Caco-2 (cell line): ENCODE measurements around the gene ZSWIM5. TPM values are rescaled to one million over a fixed set of nuclear protein-coding genes. Genes with fewer than 3 reads are reported as not detected.
A peak's percentile ranks its signal among the peaks of the same experiment; 100 is the strongest.
"Not testable (repeated sequence)": the region's sequence is repeated elsewhere in the genome, so short reads cannot be mapped to it uniquely, and the experiment has no call there.

Source experiments
- BruUV-seq: library from RNA; stranded (reverse); fragments of 400-500 nt; replicated peaks from 2 replicates; lab custom pipeline; 2021; lab: Mats Ljungman, UMichigan
- CTCF ChIA-PET: fragments of 300-600 bp; sonication (Branson Sonifier 250); formaldehyde crosslinking; loops from one replicate; lab custom pipeline; 2022; ENCODE audit warnings: antibody characterized with exemption; lab: Charles Lee
- POLR2A ChIA-PET: fragments of 300-600 bp; sonication (Branson Sonifier 250); formaldehyde crosslinking; loops from one replicate; lab custom pipeline; 2022; ENCODE audit warnings: antibody characterized with exemption; lab: Charles Lee
- DNase-seq, 2 experiments: peaks; one replicate each; pipeline versions ENCODE4 v3.0.0 to v3.0.0-alpha.2; 2020 to 2022
- H3K27me3 ChIP-seq: replicated peaks from 2 replicates; pipeline ENCODE4 v1.6.0; 2011; ENCODE audit warnings: low read length; ENCODE audit not compliant: control insufficient read depth, insufficient read depth
- H3K36me3 ChIP-seq: 2 replicates; pipeline ENCODE4 v1.5.1; 2011; ENCODE audit warnings: low read length; ENCODE audit not compliant: control insufficient read depth, insufficient read depth
- H3K4me1 ChIP-seq: fragments of 250-450 bp; sonication (Bioruptor Pico); 2 replicates; pipeline ENCODE4 v1.5.1; 2020; ENCODE audit warnings: mild to moderate bottlenecking
- H3K4me3 ChIP-seq: 2 replicates; pipeline ENCODE4 v1.5.1; 2011; ENCODE audit warnings: low read depth, mild to moderate bottlenecking, control low read depth, low read length
- H3K9me3 ChIP-seq: fragments of 250-450 bp; sonication (Bioruptor Pico); 2 replicates; pipeline ENCODE4 v1.5.1; 2020; ENCODE audit warnings: mild to moderate bottlenecking, moderate library complexity
- H3K27ac Mint-ChIP-seq: one replicate; pipeline ENCODE4 v1.8.0; 2022; ENCODE audit warnings: mixed read lengths; ENCODE audit not compliant: unreplicated experiment
- H3K27me3 Mint-ChIP-seq: one replicate; pipeline ENCODE4 v1.8.0; 2022; ENCODE audit warnings: mixed read lengths; ENCODE audit not compliant: insufficient read depth, unreplicated experiment
- H3K36me3 Mint-ChIP-seq: one replicate; pipeline ENCODE4 v1.8.0; 2022; ENCODE audit warnings: mild to moderate bottlenecking, mixed read lengths; ENCODE audit not compliant: insufficient read depth, unreplicated experiment
- H3K4me1 Mint-ChIP-seq: one replicate; pipeline ENCODE4 v1.8.0; 2022; ENCODE audit warnings: low read depth, mixed read lengths; ENCODE audit not compliant: unreplicated experiment
- H3K4me3 Mint-ChIP-seq: one replicate; pipeline ENCODE4 v1.8.0; 2022; ENCODE audit warnings: mild to moderate bottlenecking, moderate library complexity, mixed read lengths; ENCODE audit not compliant: unreplicated experiment
- H3K9me3 Mint-ChIP-seq: one replicate; pipeline ENCODE4 v1.8.0; 2022; ENCODE audit warnings: mixed read lengths; ENCODE audit not compliant: unreplicated experiment
- CTCF ChIP-seq, 2 experiments: fragments of 200-600 bp in 1 of 2; IDR thresholded peaks; 1 replicate in 1 of 2; 2 replicates in 1 of 2; pipeline versions ENCODE4 v1.5.1 to v1.8.0; 2011 to 2022; ENCODE audit warnings: antibody characterized with exemption in 1 of 2, control low read depth in 1 of 2, inconsistent platforms in 1 of 2, low read depth in 1 of 2, low read length in 1 of 2, mild to moderate bottlenecking in 1 of 2, moderate library complexity in 1 of 2; ENCODE audit not compliant: insufficient read depth in 1 of 2, severe bottlenecking in 1 of 2, unreplicated experiment in 1 of 2
- intact Hi-C: fragments of 100-400 bp; cut with micrococcal nuclease; formaldehyde crosslinking; loops from one replicate; pipeline ENCODE4 v1.10.0; 2022; ENCODE audit not compliant: unreplicated experiment
- total RNA-seq: library from RNA; stranded (reverse); gene quantifications from 2 replicates; pipeline ENCODE4 v1.2.3, GENCODE V29; 2022

ZSWIM5 gene
- total RNA-seq, 1 experiment from 2014 or later = 0.54 TPM

- Histone ChIP-seq H3K4me3 (no peak overlapping the region), H3K27me3 (no peaks in the 10 kb centered on the region), H3K36me3 (no peaks in the 10 kb centered on the region), H3K4me1 (no peaks in the 10 kb centered on the region), H3K9me3 (no peaks in the 10 kb centered on the region)
- CTCF ChIA-PET = no interaction called here
- Mint-ChIP-seq H3K36me3 (no peaks in the 10 kb centered on the region), H3K27ac (no peak overlapping the region), H3K4me3 (no peak overlapping the region), H3K27me3 (no peaks in the 10 kb centered on the region), H3K4me1 (no peaks in the 10 kb centered on the region), H3K9me3 (no peaks in the 10 kb centered on the region)
- no peak for DNase-seq
- intact Hi-C loops = no loop called here
- POLR2A ChIA-PET = no interaction called here
- no peak for TF ChIP-seq CTCF (IDR thresholded peaks at IDR 0.05; ENCODE audit: insufficient read depth in 1 of 2, low read depth in 1 of 2, low read length in 1 of 2, severe bottlenecking in 1 of 2, unreplicated experiment in 1 of 2)
- BruUV-seq = no TSS peak
These were observed 212.0 kb downstream of the ZSWIM5 start for GRCh38 chr1:44994309-44994898.

GRCh38 chr1:44988531-44989156, 217.8 kb downstream of the ZSWIM5 start:
- H3K27ac Mint-ChIP-seq = no peak overlapping the region
- Histone ChIP-seq H3K9me3 (no peaks in the 10 kb centered on the region), H3K4me1 (0 out of 2 replicates have a peak, but pooled peaks cover 5% of the 10 kb centered on the region), H3K4me3 (no peak overlapping the region), H3K27me3 (no peaks in the 10 kb centered on the region), H3K36me3 (no peaks in the 10 kb centered on the region)
- no peak for TF ChIP-seq CTCF (IDR thresholded peaks at IDR 0.05; ENCODE audit: insufficient read depth in 1 of 2, low read depth in 1 of 2, low read length in 1 of 2, severe bottlenecking in 1 of 2, unreplicated experiment in 1 of 2)
- H3K4me3 Mint-ChIP-seq = peak overlapping the region; percentile 33
- H3K9me3 Mint-ChIP-seq = no peaks in the 10 kb centered on the region
- no peaks in the 10 kb centered on the region for H3K36me3 Mint-ChIP-seq
- ChIA-PET CTCF (no interaction called here), POLR2A (interaction anchor here (0.6 kb wide), 1 partner anchor 14 kb away, joined by 3 read pairs; no protein-coding TSS in a partner anchor)
- intact Hi-C loops = loop anchor here (5.0 kb wide), 1 partner anchor 151 kb away; no protein-coding TSS in a partner anchor
- no peak for DNase-seq
- no peaks in the 10 kb centered on the region for H3K27me3 Mint-ChIP-seq
- BruUV-seq = no TSS peak
- H3K4me1 Mint-ChIP-seq = no peaks in the 10 kb centered on the region

- ChIA-PET CTCF (no interaction called here), POLR2A (interaction anchor here (0.8 to 1.4 kb wide), 3 partner anchors 167 to 318 kb away, joined by 3 to 9 read pairs (median 3); no protein-coding TSS in a partner anchor)
- H3K27ac Mint-ChIP-seq = peak overlapping the region; percentile 96
- H3K4me3 Mint-ChIP-seq = peak overlapping the region; percentile 98
- no peak for TF ChIP-seq CTCF (IDR thresholded peaks at IDR 0.05; ENCODE audit: insufficient read depth in 1 of 2, low read depth in 1 of 2, low read length in 1 of 2, severe bottlenecking in 1 of 2, unreplicated experiment in 1 of 2)
- TSS peak; percentile 69 for BruUV-seq
- H3K27me3 Mint-ChIP-seq = no peaks in the 10 kb centered on the region
- intact Hi-C loops = loop anchor here (1.0 to 5.0 kb wide), 2 partner anchors 26 to 149 kb away; partner anchors contain the start of gene UROD
- DNase-seq = no peak
- no peaks in the 10 kb centered on the region for H3K4me1 Mint-ChIP-seq
- H3K27me3 ChIP-seq = no peaks in the 10 kb centered on the region
- H3K36me3 Mint-ChIP-seq = no peaks in the 10 kb centered on the region
- no peaks in the 10 kb centered on the region for H3K9me3 Mint-ChIP-seq
- no peaks in the 10 kb centered on the region for H3K36me3 ChIP-seq
- 0 out of 2 replicates have a peak, but pooled peaks cover 5% of the 10 kb centered on the region for H3K4me1 ChIP-seq
- H3K4me3 ChIP-seq = peak overlapping the region; percentile 76
- no peaks in the 10 kb centered on the region for H3K9me3 ChIP-seq
These were observed 220.6 kb downstream of the ZSWIM5 start for GRCh38 chr1:44985747-44986359.

- BruUV-seq, H3K27me3 Mint-ChIP-seq, H3K27ac Mint-ChIP-seq, H3K4me1 ChIP-seq, CTCF ChIA-PET, H3K27me3 ChIP-seq, H3K4me3 ChIP-seq, H3K9me3 ChIP-seq, DNase-seq, H3K4me3 Mint-ChIP-seq, H3K4me1 Mint-ChIP-seq, intact Hi-C loops, H3K9me3 Mint-ChIP-seq, POLR2A ChIA-PET, H3K36me3 ChIP-seq: not testable (repeated sequence)
- H3K36me3 Mint-ChIP-seq = peaks cover 24% of the 10 kb centered on the region
These were observed 229.0 kb downstream of the ZSWIM5 start for GRCh38 chr1:44977372-44977771.
